ENCODE results near the gene PDPR. TPM values are rescaled to one million over a fixed set of nuclear protein-coding genes. Genes with fewer than 3 reads are reported as not detected.
A peak's percentile ranks its signal among the peaks of the same experiment; 100 is the strongest.
"Not testable (repeated sequence)": the region's sequence is repeated elsewhere in the genome, so short reads cannot be mapped to it uniquely, and the experiment has no call there.

Gene PDPR
- total and polyA plus RNA-seq, 2 of the 8 experiments (the other 6 are each of a cell fraction or from before 2014, with no cell fraction given): 40.2 to 43.1 TPM

DNA sequence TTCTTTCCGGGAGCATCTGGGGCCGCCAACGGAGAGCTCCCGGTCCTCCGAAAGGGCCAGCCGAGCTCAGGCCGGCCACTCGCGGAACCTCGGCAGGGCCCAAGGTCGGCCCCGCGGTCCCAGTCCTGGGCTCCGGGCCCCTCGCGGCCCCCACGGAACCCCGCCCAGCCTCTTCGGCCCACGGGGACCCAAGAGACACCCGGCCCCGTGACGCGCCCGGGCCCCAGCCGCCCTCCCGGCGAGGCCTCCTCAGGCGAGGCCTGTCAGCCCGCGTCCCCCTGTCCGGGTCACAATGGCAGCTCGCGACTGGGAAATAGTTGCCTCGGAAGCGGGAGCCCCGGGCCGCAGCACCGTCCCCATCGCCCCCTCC, 48.8 kb upstream of the PDPR start:
- H2AFZ ChIP-seq (ENCODE audit: low read length); CTCF ChIA-PET (ENCODE audit: partially characterized antibody): not testable (repeated sequence)
- H3K79me2 ChIP-seq (ENCODE audit: control insufficient read depth in 1 of 2, insufficient read depth in 2 of 2, low read length in 2 of 2): peaks cover 0 to 11% of the 10 kb centered on the region in 2 experiments; a peak in 1 of 4 replicates

More for the DNA sequence above, 48.8 kb upstream of the PDPR start:
- Histone ChIP-seq H3K4me3 (ENCODE audit: extremely low read depth in 1 of 4, insufficient read depth in 2 of 4, low read depth in 3 of 4, low read length in 4 of 4) (peak overlapping the region; percentile 65 to 76 (median 69)), H3K9ac (replicated peaks in 1 of 4; ENCODE audit: extremely low read depth in 1 of 4, low read depth in 3 of 4, low read length in 3 of 4) (peak overlapping the region in 2 of 4 experiments; percentile 30 to 78; a peak in 4 of 7 replicates), H3K4me2 (ENCODE audit: insufficient read depth in 1 of 2, low read depth in 2 of 2, low read length in 2 of 2) (peak overlapping the region; percentile 87 to 90)
- H2BK120ac ChIP-seq (replicated peaks; ENCODE audit: low read depth, low read length); H3K27me3 ChIP-seq (replicated peaks in 1 of 4; ENCODE audit: control insufficient read depth in 3 of 4, extremely low read depth in 1 of 4, insufficient read depth in 3 of 4, low read length in 3 of 4); H4K5ac ChIP-seq (ENCODE audit: insufficient read length, low read depth, low read length); POLR2A ChIA-PET (ENCODE audit: partially characterized antibody); H3K9me3 ChIP-seq (ENCODE audit: insufficient read depth in 2 of 2, low read depth in 1 of 2, low read length in 1 of 2); H2AK5ac ChIP-seq (ENCODE audit: low read depth, low read length); H2BK12ac ChIP-seq (ENCODE audit: low read depth, low read length); H2BK15ac ChIP-seq (ENCODE audit: low read length); H4K20me1 ChIP-seq (replicated peaks in 1 of 2; ENCODE audit: control insufficient read depth in 1 of 2, insufficient read depth in 2 of 2, low read length in 2 of 2); DNase-seq (ENCODE audit: low read depth in 1 of 2, low spot score in 2 of 2); H4K8ac ChIP-seq (ENCODE audit: extremely low read depth, insufficient read depth, low read length); H3K23ac ChIP-seq (ENCODE audit: insufficient read length); H3K23me2 ChIP-seq (ENCODE audit: low read depth, low read length); H2BK5ac ChIP-seq (ENCODE audit: low read depth, low read length); H2BK20ac ChIP-seq (ENCODE audit: low read length); H4K91ac ChIP-seq (replicated peaks; ENCODE audit: insufficient read length, low read length); FAIRE-seq; H3K79me1 ChIP-seq (ENCODE audit: low read depth, low read length); H3K56ac ChIP-seq (replicated peaks; ENCODE audit: insufficient read length, low read depth, low read length); H3K4me1 ChIP-seq (replicated peaks in 1 of 4; ENCODE audit: control insufficient read depth in 3 of 4, insufficient read depth in 4 of 4, low read length in 3 of 4); H3K18ac ChIP-seq (ENCODE audit: extremely low read depth, low read length); H3K4ac ChIP-seq (replicated peaks; ENCODE audit: insufficient read length, low read depth, low read length); H3K36me3 ChIP-seq (ENCODE audit: control insufficient read depth in 2 of 4, insufficient read depth in 4 of 4, low read length in 3 of 4); H3K27ac ChIP-seq (ENCODE audit: low read depth, low read length); H3K14ac ChIP-seq (ENCODE audit: insufficient read length): not testable (repeated sequence)
- WGBS, 2 experiments (ENCODE audit: extremely low coverage in 1 of 2, insufficient coverage in 1 of 2, insufficient read length in 1 of 2, insufficient replicate concordance in 2 of 2, low coverage in 1 of 2, low lambda C conversion rate in 2 of 2, missing lambda C conversion rate in 1 of 2): no CpG with 5 or more reads among the region's 40 CpGs
- TF ChIP-seq PHF8 (conservative IDR thresholded peaks at IDR 0.05; ENCODE audit: low read depth, low read length) (0 out of 2 replicates have a peak, but pooled peaks have one; percentile 51), RBBP5 (IDR thresholded peaks at IDR 0.05; ENCODE audit: borderline replicate concordance, low read depth, low read length) (0 out of 2 replicates have a peak, but pooled peaks have one; percentile 51)
